GM18499 (cell line): Measurements from ENCODE around the gene DNA2.
"Not testable (repeated sequence)": the region's sequence is repeated elsewhere in the genome, so short reads cannot be mapped to it uniquely, and the experiment has no call there.

Experiments
- ATAC-seq: cut with Tn5 transposase; IDR thresholded peaks from one replicate; pipeline ENCODE4 v1.9.1; 2021; ENCODE audit warnings: moderate number of reproducible peaks; ENCODE audit not compliant: insufficient read depth, unreplicated experiment

Gene DNA2, protein sequence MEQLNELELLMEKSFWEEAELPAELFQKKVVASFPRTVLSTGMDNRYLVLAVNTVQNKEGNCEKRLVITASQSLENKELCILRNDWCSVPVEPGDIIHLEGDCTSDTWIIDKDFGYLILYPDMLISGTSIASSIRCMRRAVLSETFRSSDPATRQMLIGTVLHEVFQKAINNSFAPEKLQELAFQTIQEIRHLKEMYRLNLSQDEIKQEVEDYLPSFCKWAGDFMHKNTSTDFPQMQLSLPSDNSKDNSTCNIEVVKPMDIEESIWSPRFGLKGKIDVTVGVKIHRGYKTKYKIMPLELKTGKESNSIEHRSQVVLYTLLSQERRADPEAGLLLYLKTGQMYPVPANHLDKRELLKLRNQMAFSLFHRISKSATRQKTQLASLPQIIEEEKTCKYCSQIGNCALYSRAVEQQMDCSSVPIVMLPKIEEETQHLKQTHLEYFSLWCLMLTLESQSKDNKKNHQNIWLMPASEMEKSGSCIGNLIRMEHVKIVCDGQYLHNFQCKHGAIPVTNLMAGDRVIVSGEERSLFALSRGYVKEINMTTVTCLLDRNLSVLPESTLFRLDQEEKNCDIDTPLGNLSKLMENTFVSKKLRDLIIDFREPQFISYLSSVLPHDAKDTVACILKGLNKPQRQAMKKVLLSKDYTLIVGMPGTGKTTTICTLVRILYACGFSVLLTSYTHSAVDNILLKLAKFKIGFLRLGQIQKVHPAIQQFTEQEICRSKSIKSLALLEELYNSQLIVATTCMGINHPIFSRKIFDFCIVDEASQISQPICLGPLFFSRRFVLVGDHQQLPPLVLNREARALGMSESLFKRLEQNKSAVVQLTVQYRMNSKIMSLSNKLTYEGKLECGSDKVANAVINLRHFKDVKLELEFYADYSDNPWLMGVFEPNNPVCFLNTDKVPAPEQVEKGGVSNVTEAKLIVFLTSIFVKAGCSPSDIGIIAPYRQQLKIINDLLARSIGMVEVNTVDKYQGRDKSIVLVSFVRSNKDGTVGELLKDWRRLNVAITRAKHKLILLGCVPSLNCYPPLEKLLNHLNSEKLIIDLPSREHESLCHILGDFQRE

GRCh38 chr10:68471586-68472408 is at the start of gene DNA2:
Gene DNA2, minus strand, starts transcription at chr10:68471973. Its CDS starts 109 bp downstream, at chr10:68471864.
- peak; percentile 70 for ATAC-seq

DNA sequence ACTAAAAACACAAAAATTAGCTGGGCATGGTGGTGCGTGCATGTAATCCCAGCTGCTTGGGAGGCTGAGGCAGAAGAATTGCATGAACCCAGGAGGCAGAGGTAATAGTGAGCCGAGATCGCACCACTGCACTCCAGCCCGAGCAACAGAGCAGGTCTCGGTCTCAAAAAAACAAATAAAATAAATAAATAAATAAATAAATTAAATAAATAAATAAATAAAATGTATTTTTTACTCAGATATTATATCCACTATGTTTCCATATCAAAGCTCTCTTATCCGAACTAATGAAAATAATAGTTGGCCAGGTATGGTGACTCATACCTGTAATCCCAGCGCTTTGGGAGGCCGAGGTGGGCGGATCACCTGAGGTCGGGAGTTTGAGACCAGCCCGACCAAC is 46.8 kb upstream of the DNA2 start:
- ATAC-seq = not testable (repeated sequence)

GRCh38 chr10:68517188-68517587 is 45.4 kb upstream of the DNA2 start:
- no peak for ATAC-seq

GRCh38 chr10:68516766-68517165 is 45.0 kb upstream of the DNA2 start:
- no peak for ATAC-seq

DNA sequence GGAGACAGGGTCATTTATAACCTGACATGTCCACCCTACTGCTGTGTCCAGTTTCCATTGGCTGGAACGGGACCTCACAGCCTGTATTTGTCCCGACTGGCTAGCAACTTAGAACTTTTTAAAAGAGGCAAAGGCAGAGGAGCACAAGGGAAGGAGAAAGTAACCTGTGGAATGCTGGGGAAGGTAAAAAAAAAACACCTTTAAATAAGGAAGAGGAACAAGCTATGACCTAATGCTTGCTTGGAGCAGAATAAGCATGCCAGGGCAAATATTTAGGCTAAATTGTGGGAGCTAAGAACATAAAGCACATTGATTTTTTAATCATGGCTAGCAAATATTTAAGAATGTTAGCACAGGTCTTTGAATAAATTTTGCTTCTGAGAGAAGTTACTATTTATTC is 44.4 kb upstream of the DNA2 start:
- not testable (repeated sequence) for ATAC-seq

- ATAC-seq = no peak
Observed at GRCh38 chr10:68508090-68508489, 36.3 kb upstream of the DNA2 start.

- ATAC-seq = no peak
Observed at GRCh38 chr10:68506411-68506810, 34.6 kb upstream of the DNA2 start.

GRCh38 chr10:68502846-68503245 is 31.1 kb upstream of the DNA2 start:
- no peak for ATAC-seq

GRCh38 chr10:68501691-68502090 is 29.9 kb upstream of the DNA2 start:
- no peak for ATAC-seq

- no peak for ATAC-seq
Observed at GRCh38 chr10:68499544-68499943, 27.8 kb upstream of the DNA2 start.

GRCh38 chr10:68496072-68496471 is 24.3 kb upstream of the DNA2 start:
- no peak for ATAC-seq

GRCh38 chr10:68492118-68492517 is 20.3 kb upstream of the DNA2 start:
- no peak for ATAC-seq

GRCh38 chr10:68489919-68490318 is 18.1 kb upstream of the DNA2 start:
- ATAC-seq = no peak

DNA sequence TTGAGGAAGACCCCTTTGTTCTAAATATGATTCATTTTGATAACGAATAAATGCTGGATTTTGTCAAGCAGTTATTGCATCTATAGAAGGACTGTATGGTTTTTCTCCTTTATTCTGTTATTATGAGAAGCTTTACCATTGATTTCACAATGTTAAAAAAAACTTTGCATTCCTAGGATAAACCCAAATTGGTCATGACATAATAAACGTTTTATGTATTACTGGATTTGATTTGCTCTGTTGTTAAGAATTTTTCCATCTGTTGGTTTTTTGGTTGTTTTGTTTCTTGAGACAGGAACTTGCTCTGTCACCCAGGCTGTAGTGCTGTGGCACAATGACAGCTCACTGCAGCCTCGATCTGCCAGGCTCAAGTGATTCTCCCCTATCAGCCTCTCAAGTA is 2.2 kb upstream of the DNA2 start:
- no peak for ATAC-seq

GRCh38 chr10:68471063-68471585 is 649 bp downstream of the DNA2 start:
- no peak for ATAC-seq

DNA sequence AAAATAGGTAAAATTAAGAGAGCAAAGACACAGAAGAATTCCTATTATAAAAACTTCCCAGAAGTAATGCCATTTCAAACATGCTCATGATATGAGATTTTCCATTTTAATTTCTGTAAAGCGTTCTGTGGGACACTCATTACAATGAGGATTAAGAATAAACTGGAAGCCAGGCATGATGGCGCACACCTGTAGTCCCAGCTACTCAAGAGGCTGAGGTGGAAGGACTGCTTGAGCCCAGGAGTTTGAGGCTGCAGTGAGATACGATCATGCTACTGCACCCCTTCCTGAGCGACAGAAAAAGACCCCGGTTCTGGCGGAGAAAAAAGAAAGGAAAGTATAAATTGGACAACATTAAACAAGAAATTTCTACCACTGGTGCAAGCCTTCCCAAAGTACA is 1.5 kb downstream of the DNA2 start:
- no peak for ATAC-seq

GRCh38 chr10:68469838-68470237 is 1.9 kb downstream of the DNA2 start:
- ATAC-seq = no peak

DNA sequence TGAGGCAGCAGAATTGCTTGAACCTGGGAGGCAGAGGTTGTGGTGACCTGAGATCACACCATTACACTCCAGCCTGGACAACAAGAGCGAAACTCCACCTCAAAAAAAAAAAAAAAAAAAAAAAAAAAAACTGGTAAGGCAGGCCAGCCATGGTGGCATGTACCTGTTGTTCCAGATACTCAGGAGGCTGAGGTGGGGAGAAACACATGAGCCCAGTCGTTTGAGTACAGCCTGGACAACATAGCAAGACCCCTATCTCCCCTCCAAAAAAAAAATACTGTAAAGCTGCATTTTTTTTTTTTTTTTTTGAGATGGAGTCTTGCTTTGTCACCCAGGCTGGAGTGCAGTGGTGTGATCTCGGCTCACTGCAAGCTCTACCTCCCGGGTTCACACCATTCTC is 7.0 kb downstream of the DNA2 start:
- ATAC-seq = not testable (repeated sequence)

DNA sequence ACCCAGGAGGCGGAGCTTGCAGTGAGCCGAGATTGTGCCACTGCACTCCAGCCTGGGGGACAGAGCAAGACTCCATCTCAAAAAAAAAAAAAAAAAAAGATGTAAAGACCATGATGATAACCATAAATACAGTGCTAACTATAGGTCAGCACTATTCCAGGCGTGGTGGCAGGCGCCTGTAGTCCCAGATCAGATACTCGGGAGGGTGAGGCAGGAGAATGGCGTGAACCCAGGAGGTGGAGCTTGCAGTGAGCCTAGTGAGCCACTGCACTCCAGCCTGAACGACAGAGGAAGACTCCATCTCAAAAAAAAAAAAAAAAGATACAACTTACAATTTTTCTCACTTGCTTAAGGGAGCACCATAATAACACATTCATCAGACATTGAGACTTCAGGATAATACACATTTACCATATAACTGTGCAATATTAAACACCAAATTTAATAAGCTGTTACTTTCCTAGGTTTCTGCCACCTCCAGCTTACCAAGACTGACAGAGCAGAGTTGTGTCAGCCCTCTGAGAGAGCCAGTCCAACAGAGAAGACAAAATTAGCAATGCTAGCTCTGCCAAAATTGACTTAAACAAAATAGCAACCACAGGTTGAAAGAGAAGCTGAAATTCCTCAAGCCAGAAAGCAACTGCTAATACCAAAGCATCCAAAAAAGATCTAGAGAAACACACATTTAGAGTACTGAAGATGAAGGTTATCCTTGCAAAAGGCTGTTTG is 8.2 kb downstream of the DNA2 start:
- ATAC-seq = no peak
